8988T (cell line): Measurements from ENCODE around the gene CNBD2.
"Not testable (repeated sequence)": the region's sequence is repeated elsewhere in the genome, so short reads cannot be mapped to it uniquely, and the experiment has no call there.

ENCODE experiments used
- DNase-seq: peaks from one replicate; pipeline ENCODE4 v3.0.0; 2011

The CNBD2 gene

GRCh38 chr20:35967979-35968640 is at the start of gene CNBD2:
Gene CNBD2 (plus strand): TSS chr20:35968590. CDS start chr20:35968763, 173 bp downstream.
- no peak for DNase-seq

GRCh38 chr20:35920523-35920922 is 47.9 kb upstream of the CNBD2 start:
- DNase-seq = no peak

- no peak for DNase-seq
Measured at GRCh38 chr20:35929301-35929700, 39.1 kb upstream of the CNBD2 start.

- no peak for DNase-seq
Measured at GRCh38 chr20:35934050-35934449, 34.3 kb upstream of the CNBD2 start.

GRCh38 chr20:35939264-35939663 is 29.1 kb upstream of the CNBD2 start:
- no peak for DNase-seq

GRCh38 chr20:35941620-35942019 is 26.8 kb upstream of the CNBD2 start:
- DNase-seq = no peak

GRCh38 chr20:35942243-35942642 is 26.1 kb upstream of the CNBD2 start:
- DNase-seq = no peak

GRCh38 chr20:35947489-35947888 is 20.9 kb upstream of the CNBD2 start:
- DNase-seq = peak; percentile 77

GRCh38 chr20:35947907-35948306 is 20.5 kb upstream of the CNBD2 start:
- no peak for DNase-seq

GRCh38 chr20:35950093-35950492 is 18.3 kb upstream of the CNBD2 start:
- no peak for DNase-seq

GRCh38 chr20:35952080-35952479 is 16.3 kb upstream of the CNBD2 start:
- DNase-seq = not testable (repeated sequence)

- DNase-seq = no peak
Measured at GRCh38 chr20:35952480-35953386, 15.7 kb upstream of the CNBD2 start.

GRCh38 chr20:35953387-35954199 is 14.8 kb upstream of the CNBD2 start:
- DNase-seq = peak; percentile 38

GRCh38 chr20:35954200-35954906 is 14.0 kb upstream of the CNBD2 start, which contains the start of gene SCAND1:
Gene SCAND1 (minus strand): TSS chr20:35954502. CDS start chr20:35954284, 218 bp downstream.
- peak; percentile 82 for DNase-seq

- DNase-seq = peak; percentile 31
Measured at GRCh38 chr20:35954907-35955251, 13.5 kb upstream of the CNBD2 start.

- no peak for DNase-seq
Measured at GRCh38 chr20:35956616-35957015, 11.8 kb upstream of the CNBD2 start.

GRCh38 chr20:35959291-35959690 is 9.1 kb upstream of the CNBD2 start:
- DNase-seq = not testable (repeated sequence)

GRCh38 chr20:35963878-35964277 is 4.5 kb upstream of the CNBD2 start:
- DNase-seq = no peak

GRCh38 chr20:35968930-35969329 is 540 bp downstream of the CNBD2 start:
- DNase-seq = no peak

GRCh38 chr20:35971981-35972380 is 3.6 kb downstream of the CNBD2 start:
- no peak for DNase-seq

GRCh38 chr20:35972462-35972861 is 4.1 kb downstream of the CNBD2 start:
- no peak for DNase-seq

- DNase-seq = no peak
Measured at GRCh38 chr20:35974256-35974655, 5.9 kb downstream of the CNBD2 start.
